OCI-LY1 (cell line): Measurements from ENCODE around the gene FAHD1.

Experiments
- H2AFZ ChIP-seq: fragments of 200-600 bp; sonication (generic), shearing (Covaris generic); 2 replicates; pipeline ENCODE4 v1.6.0; 2014; ENCODE audit warnings: antibody characterized with exemption, mild to moderate bottlenecking, low read length
- H3F3A ChIP-seq: fragments of 200-600 bp; sonication (generic), shearing (Covaris generic); 2 replicates; pipeline ENCODE4 v1.6.0; 2014; ENCODE audit warnings: mild to moderate bottlenecking, antibody characterized with exemption, low read length, moderate library complexity; ENCODE audit not compliant: insufficient read depth
- H3K27ac ChIP-seq: fragments of 200-600 bp; sonication (generic); 2 replicates; pipeline ENCODE4 v1.5.1; 2014; ENCODE audit warnings: low read length, mixed run types, mild to moderate bottlenecking, low read depth; ENCODE audit not compliant: poor library complexity, severe bottlenecking
- H3K27me3 ChIP-seq: fragments of 200-600 bp; sonication (generic); 2 replicates; pipeline ENCODE4 v1.6.0; 2014; ENCODE audit warnings: antibody characterized with exemption, mild to moderate bottlenecking, low read length, moderate library complexity; ENCODE audit not compliant: insufficient read depth
- H3K36me3 ChIP-seq: fragments of 200-600 bp; sonication (generic); 2 replicates; pipeline ENCODE4 v1.6.1; 2014; ENCODE audit warnings: mild to moderate bottlenecking, antibody characterized with exemption, low read length, moderate library complexity, mixed read lengths; ENCODE audit not compliant: insufficient read depth
- H3K4me1 ChIP-seq: fragments of 200-600 bp; sonication (generic); 2 replicates; pipeline ENCODE4 v1.5.1; 2014; ENCODE audit warnings: mild to moderate bottlenecking, low read length, moderate library complexity; ENCODE audit not compliant: insufficient read depth, severe bottlenecking
- H3K4me2 ChIP-seq: fragments of 200-600 bp; sonication (generic), shearing (Covaris generic); 2 replicates; pipeline ENCODE4 v1.6.1; 2014; ENCODE audit warnings: low read length
- H3K4me3 ChIP-seq: fragments of 200-600 bp; sonication (generic); 2 replicates; pipeline ENCODE4 v1.5.1; 2014; ENCODE audit warnings: low read length, low read depth, mild to moderate bottlenecking, mixed read lengths; ENCODE audit not compliant: poor library complexity, severe bottlenecking
- H3K79me2 ChIP-seq: fragments of 200-600 bp; shearing (Covaris generic); 2 replicates; pipeline ENCODE4 v1.6.1; 2016; ENCODE audit warnings: mixed run types, low read length, mixed read lengths; ENCODE audit not compliant: insufficient read depth
- H3K9ac ChIP-seq: fragments of 200-600 bp; sonication (generic), shearing (Covaris generic); 2 replicates; pipeline ENCODE4 v1.6.1; 2014; ENCODE audit warnings: mild to moderate bottlenecking, low read length, mixed read lengths
- H3K9me2 ChIP-seq: fragments of 200-600 bp; sonication (generic), shearing (Covaris generic); 2 replicates; pipeline ENCODE4 v1.6.1; 2014; ENCODE audit warnings: low read depth, mild to moderate bottlenecking, low read length, mixed read lengths
- H3K9me3 ChIP-seq: fragments of 200-600 bp; shearing (Covaris generic); 2 replicates; pipeline ENCODE4 v1.6.1; 2014; ENCODE audit warnings: low read length, mixed read lengths
- H4K20me1 ChIP-seq: fragments of 200-600 bp; sonication (generic), shearing (Covaris generic); 2 replicates; pipeline ENCODE4 v1.6.0; 2016; ENCODE audit warnings: mild to moderate bottlenecking, low read length; ENCODE audit not compliant: insufficient read depth
- EZH2 ChIP-seq: fragments of 200-600 bp; sonication (generic), shearing (Covaris generic); IDR thresholded peaks from 2 replicates; pipeline ENCODE4 v1.8.0; 2017; ENCODE audit warnings: borderline replicate concordance, mixed run types, mild to moderate bottlenecking, antibody characterized with exemption, low read length, moderate library complexity, mixed read lengths
- TF ChIP-seq, protein P1 (sequence below): fragments of 200-600 bp; sonication (generic), shearing (Covaris generic); IDR thresholded peaks from 2 replicates; pipeline ENCODE4 v1.5.1; 2017; ENCODE audit warnings: mild to moderate bottlenecking, antibody characterized with exemption, low read length, moderate library complexity, mixed read lengths

The FAHD1 gene

GRCh38 chr16:1834096-1834495 is 7.1 kb downstream of the FAHD1 start:
- no peak overlapping the region for H3K27ac ChIP-seq

GRCh38 chr16:1839554-1839953 is 12.5 kb downstream of the FAHD1 start:
- TF ChIP-seq EZH2, result no peak
- TF ChIP-seq, protein P1, sequence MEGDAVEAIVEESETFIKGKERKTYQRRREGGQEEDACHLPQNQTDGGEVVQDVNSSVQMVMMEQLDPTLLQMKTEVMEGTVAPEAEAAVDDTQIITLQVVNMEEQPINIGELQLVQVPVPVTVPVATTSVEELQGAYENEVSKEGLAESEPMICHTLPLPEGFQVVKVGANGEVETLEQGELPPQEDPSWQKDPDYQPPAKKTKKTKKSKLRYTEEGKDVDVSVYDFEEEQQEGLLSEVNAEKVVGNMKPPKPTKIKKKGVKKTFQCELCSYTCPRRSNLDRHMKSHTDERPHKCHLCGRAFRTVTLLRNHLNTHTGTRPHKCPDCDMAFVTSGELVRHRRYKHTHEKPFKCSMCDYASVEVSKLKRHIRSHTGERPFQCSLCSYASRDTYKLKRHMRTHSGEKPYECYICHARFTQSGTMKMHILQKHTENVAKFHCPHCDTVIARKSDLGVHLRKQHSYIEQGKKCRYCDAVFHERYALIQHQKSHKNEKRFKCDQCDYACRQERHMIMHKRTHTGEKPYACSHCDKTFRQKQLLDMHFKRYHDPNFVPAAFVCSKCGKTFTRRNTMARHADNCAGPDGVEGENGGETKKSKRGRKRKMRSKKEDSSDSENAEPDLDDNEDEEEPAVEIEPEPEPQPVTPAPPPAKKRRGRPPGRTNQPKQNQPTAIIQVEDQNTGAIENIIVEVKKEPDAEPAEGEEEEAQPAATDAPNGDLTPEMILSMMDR, result no peak
- no peaks in the 10 kb centered on the region for H3K4me1 ChIP-seq
- no peaks in the 10 kb centered on the region for H3K79me2 ChIP-seq
- H3K36me3 ChIP-seq, result no peaks in the 10 kb centered on the region
- no peaks in the 10 kb centered on the region for H3F3A ChIP-seq
- no peak overlapping the region for H3K27ac ChIP-seq
- no peak overlapping the region for H3K4me3 ChIP-seq
- no peaks in the 10 kb centered on the region for H3K9me2 ChIP-seq
- no peak overlapping the region for H2AFZ ChIP-seq
- H3K9me3 ChIP-seq, result no peaks in the 10 kb centered on the region
- no peak overlapping the region for H3K9ac ChIP-seq
- no peaks in the 10 kb centered on the region for H3K27me3 ChIP-seq
- H3K4me2 ChIP-seq, result no peak overlapping the region
- no peaks in the 10 kb centered on the region for H4K20me1 ChIP-seq

More at GRCh38 chr16:1834096-1834495, 7.1 kb downstream of the FAHD1 start:
- Histone ChIP-seq H4K20me1 (no peaks in the 10 kb centered on the region), H3K36me3 (no peaks in the 10 kb centered on the region; the same call in 1 of the 2 replicates), H3K4me1 (no peaks in the 10 kb centered on the region), H2AFZ (no peak overlapping the region), H3K9me3 (no peaks in the 10 kb centered on the region), H3K4me3 (no peak overlapping the region), H3K9ac (no peak overlapping the region), H3K9me2 (no peaks in the 10 kb centered on the region), H3K79me2 (no peaks in the 10 kb centered on the region), H3F3A (no peaks in the 10 kb centered on the region), H3K27me3 (no peaks in the 10 kb centered on the region; the same call in 1 of the 2 replicates), H3K4me2 (no peak overlapping the region)
- TF ChIP-seq EZH2, result no peak
- TF ChIP-seq, protein P1, result no peak

DNA sequence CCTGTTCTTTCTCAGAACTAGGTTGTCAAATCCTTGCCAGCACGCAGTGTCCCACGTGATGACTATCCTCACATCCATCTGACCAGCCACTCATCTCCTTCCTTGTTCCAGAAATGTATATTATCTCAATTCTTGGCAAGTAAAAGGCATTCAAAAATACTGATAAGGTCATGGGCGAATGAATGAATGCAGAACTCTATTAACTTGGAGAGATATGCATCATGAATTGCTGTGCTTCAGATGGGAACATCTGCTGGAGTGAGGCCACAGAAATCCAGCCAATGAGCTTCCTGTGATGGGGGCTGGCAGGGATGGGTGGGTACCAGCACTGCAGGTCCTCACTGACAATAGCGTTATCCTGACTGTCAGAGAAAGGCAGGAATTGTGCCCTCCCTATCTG is 19.0 kb downstream of the FAHD1 start:
- Histone ChIP-seq H3K79me2 (no peaks in the 10 kb centered on the region), H3K9me2 (no peaks in the 10 kb centered on the region), H3K4me3 (no peak overlapping the region), H3K9ac (no peak overlapping the region), H3K36me3 (no peaks in the 10 kb centered on the region), H4K20me1 (no peaks in the 10 kb centered on the region), H3K27ac (no peak overlapping the region), H3F3A (no peaks in the 10 kb centered on the region), H2AFZ (no peak overlapping the region), H3K4me1 (no peaks in the 10 kb centered on the region), H3K27me3 (no peaks in the 10 kb centered on the region), H3K4me2 (no peak overlapping the region), H3K9me3 (no peaks in the 10 kb centered on the region)
- no peak for TF ChIP-seq EZH2
- TF ChIP-seq, protein P1, result no peak
